SJSA1 (cell line): ENCODE results near the gene DACT3. TPM values are rescaled to one million over a fixed set of nuclear protein-coding genes. Genes with fewer than 3 reads are reported as not detected.

Experiments used
- DNase-seq, 2 experiments: peaks; one replicate each; pipeline ENCODE4 v3.0.0-alpha.2; 2015 to 2020; ENCODE audit warnings: low spot score in 2 of 2, low read depth in 1 of 2
- H3K27ac ChIP-seq: fragments of 250-450 bp; sonication (Bioruptor Pico); 2 replicates; pipeline ENCODE4 v1.5.1; 2020; ENCODE audit warnings: mild to moderate bottlenecking, moderate library complexity
- H3K27me3 ChIP-seq: fragments of 250-450 bp; sonication (Bioruptor Pico); replicated peaks from 2 replicates; pipeline ENCODE4 v1.5.1; 2020; ENCODE audit warnings: mild to moderate bottlenecking, moderate library complexity
- H3K36me3 ChIP-seq: fragments of 250-450 bp; sonication (Bioruptor Pico); 2 replicates; pipeline ENCODE4 v1.5.1; 2020; ENCODE audit warnings: mild to moderate bottlenecking
- H3K4me1 ChIP-seq: fragments of 250-450 bp; sonication (Bioruptor Pico); replicated peaks from 2 replicates; pipeline ENCODE4 v1.6.1; 2021; ENCODE audit warnings: mild to moderate bottlenecking
- H3K4me3 ChIP-seq: fragments of 250-450 bp; sonication (Bioruptor Pico); 2 replicates; pipeline ENCODE4 v1.5.1; 2020; ENCODE audit warnings: mild to moderate bottlenecking
- H3K9me3 ChIP-seq: fragments of 250-450 bp; sonication (Bioruptor Pico); replicated peaks from 2 replicates; pipeline ENCODE4 v1.5.1; 2020; ENCODE audit warnings: mild to moderate bottlenecking
- total RNA-seq: library from RNA; depleted of rRNA; stranded (reverse); fragments of >200 nt; shearing (Covaris generic); gene quantifications from 2 replicates; pipeline ENCODE4 v1.2.3, GENCODE V29; 2014; rRNA removed

Gene DACT3, protein sequence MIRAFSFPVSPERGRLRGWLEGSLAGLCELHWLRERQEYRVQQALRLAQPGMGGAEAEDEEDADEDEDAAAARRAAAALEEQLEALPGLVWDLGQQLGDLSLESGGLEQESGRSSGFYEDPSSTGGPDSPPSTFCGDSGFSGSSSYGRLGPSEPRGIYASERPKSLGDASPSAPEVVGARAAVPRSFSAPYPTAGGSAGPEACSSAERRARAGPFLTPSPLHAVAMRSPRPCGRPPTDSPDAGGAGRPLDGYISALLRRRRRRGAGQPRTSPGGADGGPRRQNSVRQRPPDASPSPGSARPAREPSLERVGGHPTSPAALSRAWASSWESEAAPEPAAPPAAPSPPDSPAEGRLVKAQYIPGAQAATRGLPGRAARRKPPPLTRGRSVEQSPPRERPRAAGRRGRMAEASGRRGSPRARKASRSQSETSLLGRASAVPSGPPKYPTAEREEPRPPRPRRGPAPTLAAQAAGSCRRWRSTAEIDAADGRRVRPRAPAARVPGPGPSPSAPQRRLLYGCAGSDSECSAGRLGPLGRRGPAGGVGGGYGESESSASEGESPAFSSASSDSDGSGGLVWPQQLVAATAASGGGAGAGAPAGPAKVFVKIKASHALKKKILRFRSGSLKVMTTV
- 2.4 and 4.4 TPM in 2 replicates for total RNA-seq

GRCh38 chr19:46661020-46661731 lies at the start of gene DACT3:
TSS of gene DACT3 (minus strand) at chr19:46661182. CDS start at chr19:46661064, 118 bp downstream.
- Histone ChIP-seq H3K4me1 (peaks cover 21% of the 10 kb centered on the region), H3K27ac (no peak within 1 kb of the TSS; the same call in 1 of the 2 replicates), H3K36me3 (no peaks in the 10 kb centered on the region), H3K4me3 (peak within 1 kb of the TSS; percentile 42), H3K27me3 (no peaks in the 10 kb centered on the region; the same call in 1 of the 2 replicates), H3K9me3 (no peaks in the 10 kb centered on the region)
- peak; percentile 99 to 100 for DNase-seq

- peaks cover 15% of the 10 kb centered on the region for H3K4me1 ChIP-seq
- no peaks in the 10 kb centered on the region for H3K27me3 ChIP-seq
- no peaks in the 10 kb centered on the region for H3K9me3 ChIP-seq
- peaks cover 29% of the 10 kb centered on the region for H3K36me3 ChIP-seq
- no peak overlapping the region for H3K27ac ChIP-seq
- no peak overlapping the region for H3K4me3 ChIP-seq
- DNase-seq = no peak
Observed at GRCh38 chr19:46710687-46711086, 49.7 kb upstream of the DACT3 start.

- Histone ChIP-seq H3K36me3 (peaks cover 57% of the 10 kb centered on the region), H3K27me3 (no peaks in the 10 kb centered on the region), H3K9me3 (no peaks in the 10 kb centered on the region), H3K4me3 (no peak overlapping the region), H3K4me1 (no peaks in the 10 kb centered on the region), H3K27ac (no peak overlapping the region)
- DNase-seq = no peak
Observed at GRCh38 chr19:46704379-46705076, 43.5 kb upstream of the DACT3 start.

DNA sequence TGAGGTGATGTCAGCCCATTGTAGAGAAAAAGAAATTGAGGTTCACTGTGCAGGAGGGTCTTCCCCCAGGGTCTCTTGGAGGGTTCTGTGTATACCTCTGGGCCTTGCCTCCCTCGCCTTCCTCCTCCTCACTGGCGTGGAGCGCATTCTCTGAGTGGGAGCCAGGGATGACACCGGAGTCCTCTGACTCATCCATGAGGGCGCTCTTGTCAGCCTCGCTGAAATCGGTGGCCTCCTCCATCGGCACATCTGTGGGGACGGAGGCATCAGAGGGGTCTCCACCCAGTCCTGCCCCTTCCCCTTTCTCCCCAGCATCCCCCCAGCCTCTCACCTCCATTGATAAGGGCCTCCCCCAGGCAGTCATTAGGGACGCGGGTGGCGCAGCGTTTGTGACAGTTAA lies 39.7 kb upstream of the DACT3 start:
- Histone ChIP-seq H3K4me1 (no peaks in the 10 kb centered on the region), H3K36me3 (peaks cover 68% of the 10 kb centered on the region), H3K4me3 (no peak overlapping the region), H3K9me3 (no peaks in the 10 kb centered on the region), H3K27me3 (no peaks in the 10 kb centered on the region), H3K27ac (no peak overlapping the region)
- no peak for DNase-seq

- Histone ChIP-seq H3K4me1 (no peaks in the 10 kb centered on the region), H3K4me3 (no peak overlapping the region), H3K27ac (no peak overlapping the region), H3K27me3 (no peaks in the 10 kb centered on the region), H3K36me3 (peaks cover 80% of the 10 kb centered on the region), H3K9me3 (no peaks in the 10 kb centered on the region)
- DNase-seq = no peak
Observed at GRCh38 chr19:46698395-46699321, 37.7 kb upstream of the DACT3 start.

- no peak for DNase-seq
- H3K4me1 ChIP-seq = no peaks in the 10 kb centered on the region
- no peaks in the 10 kb centered on the region for H3K9me3 ChIP-seq
- H3K27me3 ChIP-seq = no peaks in the 10 kb centered on the region
- peaks cover 83% of the 10 kb centered on the region for H3K36me3 ChIP-seq
- no peak overlapping the region for H3K27ac ChIP-seq
- H3K4me3 ChIP-seq = no peak overlapping the region
Observed at GRCh38 chr19:46697204-46697960, 36.4 kb upstream of the DACT3 start.

GRCh38 chr19:46696866-46697203 lies 35.9 kb upstream of the DACT3 start:
- H3K4me3 ChIP-seq = no peak overlapping the region
- H3K36me3 ChIP-seq = peaks cover 85% of the 10 kb centered on the region
- H3K27ac ChIP-seq = no peak overlapping the region
- no peaks in the 10 kb centered on the region for H3K27me3 ChIP-seq
- H3K4me1 ChIP-seq = no peaks in the 10 kb centered on the region
- no peaks in the 10 kb centered on the region for H3K9me3 ChIP-seq
- no peak for DNase-seq

DNA sequence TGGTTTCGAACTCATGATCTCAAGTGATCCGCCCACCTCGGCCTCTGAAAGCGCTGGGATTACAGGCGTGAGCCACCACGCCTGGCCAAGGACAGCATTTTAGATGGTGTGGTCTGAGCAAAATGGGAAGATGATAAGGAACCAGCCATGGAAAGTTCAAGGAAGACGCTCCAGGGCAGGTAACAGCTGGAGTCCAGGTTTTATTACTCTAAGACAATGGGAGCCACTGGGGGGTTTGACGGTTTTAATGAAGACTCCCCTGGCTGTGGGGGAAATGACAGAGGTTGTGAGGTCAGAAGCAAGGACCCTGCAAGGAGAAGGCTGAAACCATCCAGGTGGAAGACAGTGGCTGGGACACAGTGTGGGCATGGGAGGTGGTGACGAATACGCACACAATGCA lies 35.1 kb upstream of the DACT3 start:
- Histone ChIP-seq H3K4me1 (no peaks in the 10 kb centered on the region), H3K36me3 (peaks cover 88% of the 10 kb centered on the region), H3K9me3 (no peaks in the 10 kb centered on the region), H3K27ac (no peak overlapping the region), H3K4me3 (no peak overlapping the region), H3K27me3 (no peaks in the 10 kb centered on the region)
- no peak for DNase-seq

DNA sequence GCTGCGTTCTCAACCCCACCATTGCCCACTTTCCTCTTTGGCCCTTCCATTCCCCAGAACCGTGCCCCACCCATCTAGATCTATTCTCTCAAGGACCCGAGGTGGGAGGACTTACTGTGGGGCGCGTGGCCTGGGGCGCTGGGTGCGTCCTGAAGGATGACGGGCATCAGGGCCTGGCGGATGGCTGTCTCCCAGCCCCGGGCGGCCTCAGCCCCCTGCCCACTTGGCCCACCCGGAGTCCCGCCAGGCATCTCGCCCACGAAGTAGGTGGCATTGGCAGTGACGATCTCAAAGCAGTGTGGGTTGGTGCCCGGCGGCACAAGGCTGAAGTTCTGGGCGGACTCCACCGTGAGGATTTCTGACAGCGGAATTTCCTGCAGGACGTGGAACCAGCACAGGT lies 32.8 kb upstream of the DACT3 start:
- Histone ChIP-seq H3K27me3 (no peaks in the 10 kb centered on the region), H3K4me3 (no peak overlapping the region), H3K4me1 (no peaks in the 10 kb centered on the region), H3K27ac (no peak overlapping the region), H3K9me3 (no peaks in the 10 kb centered on the region), H3K36me3 (peaks cover 89% of the 10 kb centered on the region)
- DNase-seq = no peak

- DNase-seq = no peak
- Histone ChIP-seq H3K36me3 (peaks cover 87% of the 10 kb centered on the region), H3K4me3 (no peak overlapping the region), H3K27me3 (no peaks in the 10 kb centered on the region), H3K27ac (no peak overlapping the region), H3K9me3 (no peaks in the 10 kb centered on the region), H3K4me1 (no peaks in the 10 kb centered on the region)
Observed at GRCh38 chr19:46692918-46693722, 32.1 kb upstream of the DACT3 start.

GRCh38 chr19:46691948-46692347 lies 31.0 kb upstream of the DACT3 start:
- Histone ChIP-seq H3K27ac (no peak overlapping the region), H3K27me3 (no peaks in the 10 kb centered on the region), H3K36me3 (peaks cover 93% of the 10 kb centered on the region), H3K9me3 (no peaks in the 10 kb centered on the region), H3K4me1 (no peaks in the 10 kb centered on the region), H3K4me3 (no peak overlapping the region)
- DNase-seq = no peak

GRCh38 chr19:46691104-46691503 lies 30.1 kb upstream of the DACT3 start:
- H3K36me3 ChIP-seq = peaks cover 85% of the 10 kb centered on the region

More at GRCh38 chr19:46691104-46691503, 30.1 kb upstream of the DACT3 start:
- H3K4me3 ChIP-seq = no peak overlapping the region
- no peak overlapping the region for H3K27ac ChIP-seq
- DNase-seq = no peak
- H3K27me3 ChIP-seq = no peaks in the 10 kb centered on the region
- no peaks in the 10 kb centered on the region for H3K9me3 ChIP-seq
- H3K4me1 ChIP-seq = no peaks in the 10 kb centered on the region
